SK-N-SH treated with all-trans-retinoic acid at 6 μM for 48 hours (cell line): ENCODE measurements around the gene ZBTB3.
A peak's percentile ranks its signal among the peaks of the same experiment; 100 is the strongest.

ENCODE experiments used
- ATAC-seq: fragments of 200-7000 bp; cut with Tn5 transposase; 3 replicates; pipeline ENCODE4 v1.9.1; 2020; ENCODE audit warnings: mild to moderate bottlenecking, moderate library complexity
- ARNTL ChIP-seq: fragments of 450-650 bp; formaldehyde crosslinking; IDR thresholded peaks from 2 replicates; pipeline ENCODE4 v1.5.0; 2020; ENCODE audit warnings: low read depth, mild to moderate bottlenecking, moderate library complexity, borderline replicate concordance
- BACH2 ChIP-seq: fragments of 250-450 bp; sonication (Bioruptor Pico); IDR thresholded peaks from 2 replicates; pipeline ENCODE4 v1.9.0; 2021; ENCODE audit warnings: mild to moderate bottlenecking, borderline replicate concordance
- ESRRG ChIP-seq: fragments of 250-450 bp; sonication (Bioruptor Pico); IDR thresholded peaks from 2 replicates; pipeline ENCODE4 v1.6.1; 2021; ENCODE audit warnings: mild to moderate bottlenecking
- GLIS3 ChIP-seq: fragments of 250-450 bp; sonication (Bioruptor Pico); IDR thresholded peaks from 2 replicates; pipeline ENCODE4 v1.5.0; 2020; ENCODE audit warnings: mild to moderate bottlenecking, moderate library complexity
- ISL1 ChIP-seq: fragments of 250-450 bp; sonication (Bioruptor Pico); IDR thresholded peaks from 2 replicates; pipeline ENCODE4 v2.1.2; 2022; ENCODE audit warnings: mild to moderate bottlenecking, moderate library complexity
- OSR1 ChIP-seq: fragments of 250-450 bp; sonication (Bioruptor Pico); IDR thresholded peaks from 2 replicates; pipeline ENCODE4 v1.8.0; 2022; ENCODE audit warnings: moderate library complexity, mild to moderate bottlenecking, inconsistent platforms
- PPARA ChIP-seq: fragments of 250-450 bp; sonication (Bioruptor Pico); IDR thresholded peaks from 2 replicates; pipeline ENCODE4 v1.5.0; 2020; ENCODE audit warnings: mild to moderate bottlenecking, borderline replicate concordance
- RARB ChIP-seq: fragments of 250-450 bp; sonication (Bioruptor Pico); IDR thresholded peaks from 2 replicates; pipeline ENCODE4 v1.8.0; 2021; ENCODE audit warnings: mild to moderate bottlenecking, moderate library complexity
- SNAI2 ChIP-seq: fragments of 250-450 bp; sonication (Bioruptor Pico); IDR thresholded peaks from 2 replicates; pipeline ENCODE4 v1.5.0; 2020; ENCODE audit warnings: mild to moderate bottlenecking, moderate library complexity
- TCF4 ChIP-seq: fragments of 250-450 bp; sonication (Bioruptor Pico); IDR thresholded peaks from 2 replicates; pipeline ENCODE4 v1.8.0; 2021; ENCODE audit warnings: mild to moderate bottlenecking, moderate library complexity, borderline replicate concordance
- TOX ChIP-seq: fragments of 250-450 bp; sonication (Bioruptor Pico); IDR thresholded peaks from 2 replicates; pipeline ENCODE4 v1.8.0; 2021; ENCODE audit warnings: mild to moderate bottlenecking, moderate library complexity, borderline replicate concordance
- ZC3H10 ChIP-seq: fragments of 250-450 bp; sonication (Bioruptor Pico); IDR thresholded peaks from 2 replicates; pipeline ENCODE4 v1.5.1; 2021; ENCODE audit warnings: mild to moderate bottlenecking, moderate library complexity
- ZFP3 ChIP-seq: fragments of 250-450 bp; sonication (Bioruptor Pico); IDR thresholded peaks from 2 replicates; pipeline ENCODE4 v1.5.0; 2020; ENCODE audit warnings: mild to moderate bottlenecking, moderate library complexity
- ZFP30 ChIP-seq: fragments of 450-650 bp; formaldehyde crosslinking; IDR thresholded peaks from 2 replicates; pipeline ENCODE4 v1.5.0; 2022; ENCODE audit warnings: mild to moderate bottlenecking, moderate library complexity
- ZNF70 ChIP-seq: fragments of 450-650 bp; formaldehyde crosslinking; IDR thresholded peaks from 2 replicates; pipeline ENCODE4 v1.5.0; 2020; ENCODE audit warnings: mild to moderate bottlenecking, moderate library complexity
- ZNF8 ChIP-seq: fragments of 450-650 bp; formaldehyde crosslinking; IDR thresholded peaks from 2 replicates; pipeline ENCODE4 v1.5.0; 2020; ENCODE audit warnings: mild to moderate bottlenecking, moderate library complexity
- TF ChIP-seq, protein P1 (sequence below): fragments of 250-450 bp; sonication (Bioruptor Pico); IDR thresholded peaks from 2 replicates; pipeline ENCODE4 v1.8.0; 2020; ENCODE audit warnings: mild to moderate bottlenecking, moderate library complexity, borderline replicate concordance
- TF ChIP-seq, protein P2 (sequence below): fragments of 250-450 bp; sonication (Bioruptor Pico); IDR thresholded peaks from 2 replicates; pipeline ENCODE4 v1.5.1; 2021; ENCODE audit warnings: mild to moderate bottlenecking, moderate library complexity
- TF ChIP-seq, protein P3 (sequence below): fragments of 250-450 bp; sonication (Bioruptor Pico); IDR thresholded peaks from 2 replicates; pipeline ENCODE4 v1.8.0; 2021; ENCODE audit warnings: low read depth, mild to moderate bottlenecking, moderate library complexity, borderline replicate concordance
- TF ChIP-seq, protein P4 (sequence below): fragments of 250-450 bp; sonication (Bioruptor Pico); IDR thresholded peaks from 2 replicates; pipeline ENCODE4 v1.5.0; 2020; ENCODE audit warnings: mild to moderate bottlenecking, moderate library complexity

The ZBTB3 gene

DNA sequence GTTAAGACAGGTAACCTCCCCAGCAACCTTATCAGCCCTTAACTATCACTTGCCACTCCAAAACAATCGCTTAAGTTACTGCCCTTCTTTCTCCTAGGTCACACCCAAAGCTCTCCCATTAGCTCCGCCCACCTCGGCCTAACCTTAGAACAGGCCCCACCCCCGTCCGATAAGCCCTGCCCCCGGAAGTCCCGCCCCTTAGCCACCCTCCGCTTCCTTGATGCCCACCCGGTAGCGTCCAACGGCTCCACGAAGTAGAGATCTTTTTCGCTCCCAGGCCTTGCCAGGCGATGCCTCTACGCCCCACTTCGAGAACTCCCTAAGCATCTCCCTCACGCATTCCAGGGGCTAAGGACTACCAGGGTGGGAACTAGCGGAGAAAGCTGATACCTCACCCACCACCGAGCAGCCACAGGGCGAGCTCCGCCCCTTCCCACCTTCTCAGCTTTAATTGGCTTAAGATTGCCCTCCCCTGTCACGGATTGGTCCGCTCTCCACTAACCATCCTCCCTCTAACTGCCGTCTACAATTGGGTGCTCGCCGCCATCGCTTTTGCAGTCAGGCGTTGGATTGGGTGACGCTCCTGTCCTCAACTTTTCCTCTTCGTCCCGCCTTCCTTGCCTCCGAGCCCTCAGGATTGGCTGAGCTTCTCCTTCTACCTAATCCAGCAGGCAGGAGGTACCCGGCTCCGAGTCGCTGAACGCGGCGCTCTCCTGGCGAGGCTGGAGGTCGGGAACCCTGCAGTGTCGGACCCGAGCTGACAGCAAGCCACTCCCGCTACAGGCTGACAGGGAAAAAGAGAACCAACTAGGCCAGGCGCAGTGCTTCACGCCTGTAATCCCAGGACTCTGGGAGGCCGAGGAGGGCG lies at the start of gene ZBTB3:
TSS of gene ZBTB3 (minus strand) at position 425 of the 868 bp plus-strand sequence. CDS start 496 bp downstream, outside the sequence.
- ATAC-seq = peak; percentile 99
- TF ChIP-seq ZNF8 = no peak
- no peak for TF ChIP-seq SNAI2
- TF ChIP-seq ZC3H10 (CRISPR knock-in tag) = no peak
- TF ChIP-seq BACH2 (CRISPR knock-in tag) = no peak
- no peak for TF ChIP-seq ISL1 (CRISPR knock-in tag)
- TF ChIP-seq ARNTL (CRISPR knock-in tag) = no peak
- no peak for TF ChIP-seq TOX (CRISPR knock-in tag)
- no peak for TF ChIP-seq ZFP3 (CRISPR knock-in tag)
- no peak for TF ChIP-seq ZFP30 (CRISPR knock-in tag)
- TF ChIP-seq GLIS3 (CRISPR knock-in tag) = no peak

DNA sequence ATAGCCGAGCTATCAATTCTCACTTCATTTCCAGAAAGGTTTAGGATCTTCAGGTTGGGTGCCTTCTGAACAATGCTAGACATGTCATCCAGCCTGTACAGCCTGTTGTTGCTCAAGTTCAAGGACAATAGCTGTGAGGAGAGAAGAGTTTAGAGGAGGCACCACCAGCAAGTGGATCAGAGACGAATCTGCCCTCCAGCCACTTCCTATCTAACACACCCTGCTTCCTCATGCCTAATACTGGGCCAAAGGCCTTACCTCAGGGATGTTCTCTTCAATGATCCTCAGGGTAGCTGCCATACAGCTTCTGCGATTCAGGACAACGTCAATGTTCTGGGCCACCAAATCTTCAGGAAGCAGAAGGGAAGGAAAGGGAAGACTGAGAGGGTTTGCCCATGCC lies 47.1 kb upstream of the ZBTB3 start:
- ATAC-seq = no peak

DNA sequence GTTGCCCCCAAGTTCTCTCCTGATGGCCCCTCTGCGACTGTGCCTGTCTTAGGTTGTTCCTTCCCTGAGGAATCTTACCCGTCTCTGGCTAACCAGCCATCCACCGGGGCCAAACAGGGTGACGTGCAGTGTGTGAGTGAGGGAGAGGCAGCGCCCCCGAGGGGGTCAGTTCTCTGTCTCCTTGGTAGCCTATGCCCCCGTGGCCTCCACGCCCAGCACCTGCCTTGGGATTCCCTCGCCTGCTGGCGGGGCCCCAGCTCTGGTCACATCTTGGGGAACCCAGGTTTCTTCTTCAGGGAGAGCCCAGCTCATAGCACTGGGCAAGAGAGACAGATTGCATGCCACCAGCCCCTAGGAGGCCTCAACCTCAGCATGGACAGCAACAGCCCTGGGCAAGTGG lies 45.5 kb upstream of the ZBTB3 start:
- TF ChIP-seq ISL1 (CRISPR knock-in tag) = no peak
- TF ChIP-seq, protein P1, sequence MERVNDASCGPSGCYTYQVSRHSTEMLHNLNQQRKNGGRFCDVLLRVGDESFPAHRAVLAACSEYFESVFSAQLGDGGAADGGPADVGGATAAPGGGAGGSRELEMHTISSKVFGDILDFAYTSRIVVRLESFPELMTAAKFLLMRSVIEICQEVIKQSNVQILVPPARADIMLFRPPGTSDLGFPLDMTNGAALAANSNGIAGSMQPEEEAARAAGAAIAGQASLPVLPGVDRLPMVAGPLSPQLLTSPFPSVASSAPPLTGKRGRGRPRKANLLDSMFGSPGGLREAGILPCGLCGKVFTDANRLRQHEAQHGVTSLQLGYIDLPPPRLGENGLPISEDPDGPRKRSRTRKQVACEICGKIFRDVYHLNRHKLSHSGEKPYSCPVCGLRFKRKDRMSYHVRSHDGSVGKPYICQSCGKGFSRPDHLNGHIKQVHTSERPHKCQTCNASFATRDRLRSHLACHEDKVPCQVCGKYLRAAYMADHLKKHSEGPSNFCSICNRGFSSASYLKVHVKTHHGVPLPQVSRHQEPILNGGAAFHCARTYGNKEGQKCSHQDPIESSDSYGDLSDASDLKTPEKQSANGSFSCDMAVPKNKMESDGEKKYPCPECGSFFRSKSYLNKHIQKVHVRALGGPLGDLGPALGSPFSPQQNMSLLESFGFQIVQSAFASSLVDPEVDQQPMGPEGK (CRISPR knock-in tag) = no peak
- TF ChIP-seq SNAI2 = no peak
- TF ChIP-seq ARNTL (CRISPR knock-in tag) = no peak
- no peak for TF ChIP-seq TOX (CRISPR knock-in tag)
- TF ChIP-seq PPARA = no peak
- TF ChIP-seq ESRRG (CRISPR knock-in tag) = no peak
- no peak for TF ChIP-seq BACH2 (CRISPR knock-in tag)
- TF ChIP-seq, protein P2, sequence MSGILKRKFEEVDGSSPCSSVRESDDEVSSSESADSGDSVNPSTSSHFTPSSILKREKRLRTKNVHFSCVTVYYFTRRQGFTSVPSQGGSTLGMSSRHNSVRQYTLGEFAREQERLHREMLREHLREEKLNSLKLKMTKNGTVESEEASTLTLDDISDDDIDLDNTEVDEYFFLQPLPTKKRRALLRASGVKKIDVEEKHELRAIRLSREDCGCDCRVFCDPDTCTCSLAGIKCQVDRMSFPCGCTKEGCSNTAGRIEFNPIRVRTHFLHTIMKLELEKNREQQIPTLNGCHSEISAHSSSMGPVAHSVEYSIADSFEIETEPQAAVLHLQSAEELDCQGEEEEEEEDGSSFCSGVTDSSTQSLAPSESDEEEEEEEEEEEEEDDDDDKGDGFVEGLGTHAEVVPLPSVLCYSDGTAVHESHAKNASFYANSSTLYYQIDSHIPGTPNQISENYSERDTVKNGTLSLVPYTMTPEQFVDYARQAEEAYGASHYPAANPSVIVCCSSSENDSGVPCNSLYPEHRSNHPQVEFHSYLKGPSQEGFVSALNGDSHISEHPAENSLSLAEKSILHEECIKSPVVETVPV = no peak
- TF ChIP-seq OSR1 (CRISPR knock-in tag) = no peak
- TF ChIP-seq, protein P3, sequence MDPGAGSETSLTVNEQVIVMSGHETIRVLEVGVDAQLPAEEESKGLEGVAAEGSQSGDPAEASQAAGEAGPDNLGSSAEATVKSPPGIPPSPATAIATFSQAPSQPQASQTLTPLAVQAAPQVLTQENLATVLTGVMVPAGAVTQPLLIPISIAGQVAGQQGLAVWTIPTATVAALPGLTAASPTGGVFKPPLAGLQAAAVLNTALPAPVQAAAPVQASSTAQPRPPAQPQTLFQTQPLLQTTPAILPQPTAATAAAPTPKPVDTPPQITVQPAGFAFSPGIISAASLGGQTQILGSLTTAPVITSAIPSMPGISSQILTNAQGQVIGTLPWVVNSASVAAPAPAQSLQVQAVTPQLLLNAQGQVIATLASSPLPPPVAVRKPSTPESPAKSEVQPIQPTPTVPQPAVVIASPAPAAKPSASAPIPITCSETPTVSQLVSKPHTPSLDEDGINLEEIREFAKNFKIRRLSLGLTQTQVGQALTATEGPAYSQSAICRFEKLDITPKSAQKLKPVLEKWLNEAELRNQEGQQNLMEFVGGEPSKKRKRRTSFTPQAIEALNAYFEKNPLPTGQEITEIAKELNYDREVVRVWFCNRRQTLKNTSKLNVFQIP = no peak
- no peak for TF ChIP-seq TCF4 (CRISPR knock-in tag)
- TF ChIP-seq, protein P4, sequence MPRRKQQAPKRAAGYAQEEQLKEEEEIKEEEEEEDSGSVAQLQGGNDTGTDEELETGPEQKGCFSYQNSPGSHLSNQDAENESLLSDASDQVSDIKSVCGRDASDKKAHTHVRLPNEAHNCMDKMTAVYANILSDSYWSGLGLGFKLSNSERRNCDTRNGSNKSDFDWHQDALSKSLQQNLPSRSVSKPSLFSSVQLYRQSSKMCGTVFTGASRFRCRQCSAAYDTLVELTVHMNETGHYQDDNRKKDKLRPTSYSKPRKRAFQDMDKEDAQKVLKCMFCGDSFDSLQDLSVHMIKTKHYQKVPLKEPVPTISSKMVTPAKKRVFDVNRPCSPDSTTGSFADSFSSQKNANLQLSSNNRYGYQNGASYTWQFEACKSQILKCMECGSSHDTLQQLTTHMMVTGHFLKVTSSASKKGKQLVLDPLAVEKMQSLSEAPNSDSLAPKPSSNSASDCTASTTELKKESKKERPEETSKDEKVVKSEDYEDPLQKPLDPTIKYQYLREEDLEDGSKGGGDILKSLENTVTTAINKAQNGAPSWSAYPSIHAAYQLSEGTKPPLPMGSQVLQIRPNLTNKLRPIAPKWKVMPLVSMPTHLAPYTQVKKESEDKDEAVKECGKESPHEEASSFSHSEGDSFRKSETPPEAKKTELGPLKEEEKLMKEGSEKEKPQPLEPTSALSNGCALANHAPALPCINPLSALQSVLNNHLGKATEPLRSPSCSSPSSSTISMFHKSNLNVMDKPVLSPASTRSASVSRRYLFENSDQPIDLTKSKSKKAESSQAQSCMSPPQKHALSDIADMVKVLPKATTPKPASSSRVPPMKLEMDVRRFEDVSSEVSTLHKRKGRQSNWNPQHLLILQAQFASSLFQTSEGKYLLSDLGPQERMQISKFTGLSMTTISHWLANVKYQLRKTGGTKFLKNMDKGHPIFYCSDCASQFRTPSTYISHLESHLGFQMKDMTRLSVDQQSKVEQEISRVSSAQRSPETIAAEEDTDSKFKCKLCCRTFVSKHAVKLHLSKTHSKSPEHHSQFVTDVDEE (CRISPR knock-in tag) = no peak
- no peak for TF ChIP-seq ZNF8

More for the DNA sequence above, 47.1 kb upstream of the ZBTB3 start:
- TF ChIP-seq ESRRG (CRISPR knock-in tag) (no peak), OSR1 (CRISPR knock-in tag) (no peak), TOX (CRISPR knock-in tag) (no peak), BACH2 (CRISPR knock-in tag) (no peak), GLIS3 (CRISPR knock-in tag) (no peak), ZNF70 (CRISPR knock-in tag) (no peak), PPARA (no peak), ZFP3 (CRISPR knock-in tag) (no peak), RARB (CRISPR knock-in tag) (no peak)
- TF ChIP-seq, protein P4 (CRISPR knock-in tag) = no peak
- TF ChIP-seq, protein P3 = no peak

More for the DNA sequence above, 45.5 kb upstream of the ZBTB3 start:
- no peak for ATAC-seq
